Myocyte (in vitro differentiated cells): ENCODE measurements around the gene UNK. TPM values are rescaled to one million over a fixed set of nuclear protein-coding genes. Genes with fewer than 3 reads are reported as not detected.
"Not testable (repeated sequence)": the region's sequence is repeated elsewhere in the genome, so short reads cannot be mapped to it uniquely, and the experiment has no call there.

Source experiments
- DNase-seq: peaks from one replicate; pipeline ENCODE4 v3.0.0-alpha.2; 2012; ENCODE audit warnings: low read depth
- microRNA-seq: library from miRNA; unstranded; fragments of <30 nt; microRNA quantifications from one replicate; pipeline ENCODE4, GENCODE V29; 2016
- total RNA-seq: library from RNA; depleted of rRNA; stranded (reverse); fragments of >200 nt; gene quantifications from 2 replicates; pipeline ENCODE4 v1.2.3, GENCODE V29; 2014

UNK gene
- total RNA-seq, 1 donor from 2014 or later: 12.7 TPM

- no peak for DNase-seq
Observed at GRCh38 chr17:75869282-75870141, 84.9 kb downstream of the UNK start.

- not testable (repeated sequence) for DNase-seq
Observed at GRCh38 chr17:75870228-75870627, 85.6 kb downstream of the UNK start.

- peak; percentile 77 for DNase-seq
Observed at GRCh38 chr17:75872434-75873351, 88.1 kb downstream of the UNK start.

GRCh38 chr17:75873587-75874322, 89.1 kb downstream of the UNK start:
- no peak for DNase-seq

GRCh38 chr17:75874323-75875181, 89.9 kb downstream of the UNK start:
- no peak for DNase-seq

Small RNA genes lying within 50 kb of the gene (microRNA-seq; reads per million reads assigned to microRNA genes)
- gene MIR4738: not detected

Other genes with a start within 250 kb of the UNK start
- 0.11 and 0.26 TPM in 2 replicates for gene MYO15B, start 197.0 kb upstream of the UNK start, total RNA-seq
- gene SMIM5, start 151.4 kb upstream of the UNK start, total RNA-seq: 1.8 and 4.4 TPM in 2 replicates
- 19.9 and 20.7 TPM in 2 replicates for gene RECQL5, start 117.7 kb upstream of the UNK start, total RNA-seq
- gene SAP30BP, start 117.5 kb upstream of the UNK start, total RNA-seq: 34.3 and 47.4 TPM in 2 replicates
- gene ITGB4, start 63.3 kb upstream of the UNK start, total RNA-seq: 0.13 TPM in 1 of 2 replicates, not detected in the other
- gene GALK1, start 19.6 kb upstream of the UNK start, total RNA-seq: 18.5 and 24.0 TPM in 2 replicates
- 0.68 and 1.9 TPM in 2 replicates for gene UNC13D, start 59.6 kb downstream of the UNK start, total RNA-seq
- gene WBP2, start 70.5 kb downstream of the UNK start, total RNA-seq: 47.5 and 60.3 TPM in 2 replicates
- gene TRIM47, start 93.8 kb downstream of the UNK start, total RNA-seq: 7.2 and 8.8 TPM in 2 replicates
- gene TRIM65, start 112.1 kb downstream of the UNK start, total RNA-seq: 22.8 and 25.3 TPM in 2 replicates
- 38.2 and 43.4 TPM in 2 replicates for gene MRPL38, start 120.1 kb downstream of the UNK start, total RNA-seq
- gene FBF1, start 156.2 kb downstream of the UNK start, total RNA-seq: 7.8 and 10.4 TPM in 2 replicates
- gene ACOX1, start 194.4 kb downstream of the UNK start, total RNA-seq: 41.5 and 42.3 TPM in 2 replicates
- 16.7 and 18.3 TPM in 2 replicates for gene TEN1, start 194.4 kb downstream of the UNK start, total RNA-seq
- gene CDK3, start 216.0 kb downstream of the UNK start, total RNA-seq: 3.6 and 4.9 TPM in 2 replicates
- not detected in 2 replicates for gene EVPL, start 242.5 kb downstream of the UNK start, total RNA-seq